Stimulated activated CD8-positive, alpha-beta memory T cell treated with anti-CD3 and anti-CD28 coated beads, Interleukin-7, amount 100 ng/mL, for 4 hours (primary cell): Measurements from ENCODE around the gene ACOD1.
"Not testable (repeated sequence)": the region's sequence is repeated elsewhere in the genome, so short reads cannot be mapped to it uniquely, and the experiment has no call there.

Experiments used
- DNase-seq, 2 donors: peaks; one replicate each; pipeline ENCODE4 v3.0.0-alpha.2; 2020; ENCODE audit warnings: low read depth in 2 of 2

The ACOD1 gene

DNA sequence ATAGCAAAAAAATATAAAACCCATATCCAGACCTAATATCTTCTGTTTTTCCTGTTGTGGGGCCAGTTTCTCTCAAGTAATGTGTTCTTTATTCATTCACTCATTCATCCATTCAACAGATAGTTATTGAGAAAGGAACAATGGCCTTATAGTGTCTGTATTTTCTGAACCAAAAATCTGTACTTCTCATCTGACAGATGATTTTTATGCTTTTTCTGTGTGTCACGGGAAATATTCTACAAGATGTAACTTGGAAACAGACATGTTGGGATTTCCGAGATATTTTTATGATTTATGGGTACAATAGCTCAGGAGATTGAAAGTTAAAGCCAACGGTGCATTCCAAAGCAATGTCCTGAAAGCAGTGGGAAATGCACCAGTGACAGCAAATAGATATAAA is 5.7 kb downstream of the ACOD1 start:
- DNase-seq = no peak

DNA sequence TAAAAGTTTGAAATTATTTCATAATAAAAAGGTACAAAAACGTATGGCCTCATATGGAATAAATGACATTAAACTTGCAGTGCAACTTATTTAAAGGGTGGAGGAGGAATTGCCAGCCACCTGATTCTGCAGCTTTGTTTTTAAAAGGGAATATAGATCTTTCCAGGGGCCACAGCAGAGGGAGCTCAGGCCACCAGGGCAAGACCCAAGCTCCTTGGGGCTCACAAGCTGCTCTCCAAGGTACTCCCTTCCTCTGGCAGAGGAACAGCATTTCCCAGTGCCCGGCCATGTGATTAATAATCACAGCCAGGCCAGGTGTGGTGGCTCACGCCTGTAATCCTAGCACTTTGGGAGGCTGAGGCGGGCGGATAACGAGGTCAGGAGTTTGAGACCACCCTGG is 6.2 kb downstream of the ACOD1 start:
- no peak for DNase-seq

DNA sequence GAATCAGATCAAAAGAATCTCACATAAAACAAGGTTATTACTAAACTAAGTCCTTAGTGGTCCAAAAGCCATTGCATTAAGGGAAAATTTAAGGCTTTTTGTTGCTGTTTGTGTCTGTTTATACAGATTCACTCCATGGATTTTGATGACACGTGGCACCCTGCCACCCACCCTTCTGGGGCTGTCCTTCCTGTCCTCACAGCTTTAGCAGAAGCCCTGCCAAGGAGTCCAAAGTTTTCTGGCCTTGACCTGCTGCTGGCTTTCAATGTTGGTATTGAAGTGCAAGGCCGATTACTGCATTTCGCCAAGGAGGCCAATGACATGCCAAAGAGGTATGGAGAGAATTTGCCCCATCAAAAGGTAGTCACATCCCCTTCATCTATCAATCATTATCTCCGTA is 6.9 kb downstream of the ACOD1 start:
- DNase-seq = no peak

DNA sequence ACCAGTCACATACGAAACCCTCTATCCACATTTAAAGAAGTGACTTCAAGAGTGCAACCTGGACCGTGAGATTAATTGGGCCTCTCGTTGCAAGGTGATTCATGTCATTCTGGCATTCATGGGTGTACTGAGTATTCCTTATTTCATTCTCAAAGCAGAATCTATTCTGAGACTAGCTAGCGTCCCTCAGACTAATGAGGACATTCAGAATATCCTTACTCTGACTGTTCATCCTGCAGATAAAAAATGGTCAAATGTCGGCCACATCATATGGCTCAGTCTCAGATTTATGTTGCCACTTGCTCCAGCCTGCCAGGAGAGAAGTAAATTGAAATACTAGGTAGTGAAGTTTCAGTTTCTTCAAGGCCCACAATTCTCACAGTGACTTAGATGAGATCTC is 7.3 kb downstream of the ACOD1 start:
- no peak for DNase-seq

DNA sequence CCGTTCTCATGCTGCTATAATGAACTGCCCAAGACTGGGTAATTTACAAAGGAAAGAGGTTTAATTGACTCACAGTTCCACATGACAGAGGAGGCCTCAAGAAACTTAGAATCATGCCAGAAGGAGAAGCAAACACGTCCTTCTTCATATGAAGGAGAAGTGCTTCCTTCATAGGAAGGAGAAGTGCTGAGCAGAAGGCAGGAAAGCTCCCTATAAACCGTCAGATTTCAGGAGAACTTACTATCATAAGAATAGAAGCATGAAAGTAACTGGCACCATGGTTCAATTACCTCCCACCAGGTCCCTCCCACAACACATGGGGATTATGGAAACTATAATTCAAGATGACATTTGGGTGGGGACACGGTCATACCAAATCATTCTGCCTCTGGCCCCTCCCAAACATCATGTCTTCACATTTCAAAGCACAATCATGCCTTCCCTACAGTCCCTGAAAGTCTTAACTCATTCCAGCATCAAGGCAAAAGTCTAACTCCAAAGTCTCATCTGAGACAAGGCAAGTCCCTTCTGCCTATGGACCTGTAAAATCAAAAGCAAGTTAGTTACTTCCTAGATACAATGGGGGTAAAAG is 10.6 kb downstream of the ACOD1 start:
- no peak for DNase-seq

DNA sequence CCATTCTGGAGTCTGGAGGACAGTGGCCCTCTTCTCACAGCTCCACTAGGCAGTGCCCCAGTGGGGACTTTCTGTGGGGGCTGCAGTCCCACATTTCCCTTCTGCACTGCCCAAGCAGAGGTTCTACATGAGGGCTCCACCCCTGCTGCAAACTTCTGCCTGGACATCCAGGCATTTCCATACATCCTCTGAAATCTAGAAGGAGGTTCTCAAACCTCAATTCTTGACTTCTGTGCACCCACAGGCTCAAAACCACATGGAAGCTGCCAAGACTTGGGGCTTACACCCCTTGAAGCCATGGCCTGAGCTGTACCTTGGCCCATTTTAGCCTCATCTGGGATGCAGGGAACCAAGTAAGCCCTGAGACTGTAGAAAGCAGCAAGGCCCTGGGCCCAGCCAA is 11.4 kb downstream of the ACOD1 start:
- not testable (repeated sequence) for DNase-seq

DNA sequence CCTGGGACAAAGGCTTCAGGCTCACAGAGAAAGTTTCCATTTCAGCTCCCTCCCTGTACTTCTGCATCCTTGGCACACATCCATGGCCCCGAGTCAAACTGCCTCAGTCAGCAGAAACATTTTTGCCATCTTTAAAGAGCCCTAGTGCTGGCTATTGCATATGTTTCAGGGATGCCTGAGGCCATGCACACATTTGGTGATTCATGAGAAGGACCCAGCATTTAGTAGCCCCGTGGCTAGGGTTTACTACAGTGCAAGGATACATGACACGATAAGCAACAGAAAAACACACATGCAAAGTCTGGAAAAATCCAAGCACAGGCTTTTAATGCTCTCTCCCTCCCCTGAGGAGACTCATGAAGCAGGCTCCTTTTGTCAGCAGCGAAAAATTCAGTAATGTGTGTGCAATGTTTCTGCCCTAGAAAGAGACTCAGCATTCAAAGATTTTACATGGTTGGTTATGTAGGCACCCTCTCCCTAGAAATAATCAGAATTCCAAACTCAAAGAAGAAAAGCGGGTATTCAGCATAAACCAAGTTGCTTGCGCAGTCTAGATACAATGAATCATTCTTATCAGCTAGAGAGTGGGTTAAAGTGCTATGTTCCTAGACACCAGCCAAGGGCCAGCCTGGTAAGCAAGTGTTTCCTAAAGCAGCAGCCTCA is 17.6 kb downstream of the ACOD1 start:
- DNase-seq = no peak

DNA sequence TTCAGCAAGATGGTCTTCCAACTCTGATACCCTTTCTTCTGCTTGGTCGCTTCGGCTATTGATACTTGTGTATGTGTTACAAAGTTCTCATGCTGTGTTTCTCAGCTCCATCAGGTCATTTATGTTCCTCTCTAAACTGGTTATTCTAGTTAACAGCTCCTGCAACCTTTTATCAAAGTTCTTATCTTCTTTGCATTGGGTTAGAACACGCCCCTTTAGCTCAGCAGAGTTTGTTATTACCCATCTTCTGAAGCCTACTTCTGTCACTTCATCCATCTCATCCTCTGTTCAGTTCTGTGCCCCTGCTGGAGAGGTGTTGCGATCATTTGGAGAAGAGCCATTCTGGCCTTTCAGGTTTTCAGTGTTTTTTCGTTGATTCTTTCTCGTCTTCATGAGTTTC is 18.7 kb downstream of the ACOD1 start:
- DNase-seq = no peak

DNA sequence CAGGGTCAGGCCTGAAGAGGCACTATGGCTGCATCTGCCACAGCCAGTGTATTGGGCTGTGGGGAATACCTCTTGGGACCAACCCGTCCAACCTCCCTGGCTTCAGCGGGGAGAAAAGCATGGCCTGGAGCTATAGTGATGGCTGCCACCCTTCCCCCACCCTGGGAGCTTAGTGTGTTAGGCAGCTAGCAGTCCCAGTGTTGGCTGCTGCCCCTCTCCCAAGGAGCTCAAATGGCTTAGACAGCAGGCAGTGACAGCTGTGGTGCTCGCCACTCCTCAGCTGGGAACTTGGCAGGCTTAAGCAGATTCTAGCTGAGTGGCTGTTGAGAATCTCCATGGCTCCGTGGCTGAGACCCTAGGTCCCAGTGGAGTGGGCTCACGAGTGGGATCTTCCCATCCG is 19.7 kb downstream of the ACOD1 start:
- no peak for DNase-seq

DNA sequence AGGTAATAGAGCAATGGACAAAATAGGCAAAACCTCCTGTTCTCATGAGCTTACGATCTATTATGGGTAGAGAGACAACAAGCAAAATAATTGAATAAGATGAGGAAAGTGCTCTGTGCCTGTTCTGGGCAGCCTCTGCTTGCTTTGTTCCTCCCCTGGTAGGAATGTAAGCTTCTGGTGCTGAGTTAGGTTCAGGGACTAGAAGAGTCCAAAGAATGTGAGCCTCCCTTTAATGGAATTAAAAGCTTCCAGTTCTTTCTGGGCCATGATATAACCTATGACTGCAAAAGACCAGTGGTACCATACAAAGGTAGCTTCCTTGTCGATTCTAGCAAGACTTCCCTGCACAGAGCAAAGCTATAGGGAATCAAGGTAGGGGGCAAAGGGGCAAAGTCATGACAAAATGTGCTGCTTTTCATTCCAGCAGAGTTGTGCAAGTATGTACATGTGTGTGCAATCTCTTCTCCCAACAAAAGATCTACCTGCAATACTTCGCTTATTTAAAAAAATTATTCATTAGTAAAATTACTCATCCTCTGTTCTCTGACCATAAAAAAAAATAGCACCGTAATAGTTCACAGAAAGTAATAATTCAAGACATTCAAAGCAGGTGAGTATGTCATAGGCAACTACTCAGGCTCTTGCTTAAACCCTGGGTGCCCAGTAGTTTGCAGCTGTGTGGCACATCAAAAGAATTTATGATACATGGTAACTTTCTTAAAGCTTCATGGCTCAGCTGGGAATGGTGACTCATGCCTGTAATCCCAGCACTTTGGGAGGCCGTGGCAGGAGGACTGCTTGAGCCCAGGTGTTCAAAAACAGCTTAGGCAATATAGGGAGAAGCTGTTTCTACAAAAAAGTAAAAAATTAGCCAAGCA is 21.4 kb downstream of the ACOD1 start:
- no peak for DNase-seq

DNA sequence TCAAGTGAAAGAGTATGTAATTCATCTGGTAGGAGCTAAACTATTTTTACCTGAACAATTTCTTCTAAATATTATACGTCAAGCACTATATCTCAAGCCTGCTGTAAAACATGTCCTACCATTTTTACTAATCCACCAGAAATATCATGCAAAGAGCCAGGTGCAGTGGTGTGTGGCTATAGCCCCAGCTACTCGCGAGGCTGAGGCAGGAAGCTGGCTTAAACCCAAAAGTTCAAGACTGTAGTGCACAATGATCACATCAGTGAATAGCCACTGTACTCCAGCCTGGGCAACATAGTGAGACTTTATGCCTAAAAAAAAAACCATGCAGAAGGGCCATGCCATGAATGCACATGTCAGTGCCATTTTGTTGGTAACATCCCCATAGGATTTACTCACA is 22.9 kb downstream of the ACOD1 start:
- no peak for DNase-seq

DNA sequence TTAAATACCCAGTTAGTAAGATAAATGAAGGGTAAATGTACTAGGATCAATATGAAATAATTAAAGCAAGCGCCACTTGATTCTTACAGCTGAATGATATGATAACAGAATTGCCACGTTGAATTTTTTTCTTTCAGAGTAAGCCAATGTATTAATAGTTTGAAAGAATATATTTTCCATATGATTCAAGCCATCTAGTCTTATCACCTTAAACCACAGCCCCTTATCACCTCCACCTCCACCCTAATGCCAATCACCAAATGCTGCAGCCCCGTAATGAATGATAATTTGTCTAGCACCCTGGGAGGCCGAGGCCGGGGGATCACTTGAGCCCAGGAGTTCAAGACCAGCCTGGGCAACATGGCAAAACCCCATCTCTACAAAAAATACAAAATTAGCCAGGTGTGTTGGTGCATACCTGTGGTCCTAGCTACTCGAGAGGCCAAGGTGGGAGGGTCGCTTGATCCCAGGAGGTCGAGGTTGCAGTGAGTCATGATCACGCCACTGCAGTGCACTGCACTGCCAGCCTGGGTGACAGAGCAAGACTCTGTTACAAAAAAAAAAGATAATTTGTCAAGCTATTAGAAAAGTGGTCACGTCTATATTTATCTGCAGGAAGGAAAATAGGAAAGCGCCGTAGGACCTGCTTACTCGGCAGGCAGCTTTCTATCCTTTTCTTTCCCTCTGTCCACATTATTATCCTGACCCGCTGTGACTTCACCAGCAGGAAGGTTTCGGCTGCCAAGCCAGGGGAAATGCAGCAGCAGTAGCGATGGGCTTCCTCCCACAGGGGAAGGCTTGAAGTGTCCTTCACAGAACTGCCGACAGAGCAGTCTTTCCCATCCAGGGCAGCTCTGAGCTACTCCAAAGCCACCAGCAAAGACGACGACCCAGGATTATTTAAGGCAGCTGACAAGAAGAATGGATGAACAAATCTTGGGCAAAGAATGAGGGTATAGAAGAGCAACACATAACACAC is 23.8 kb downstream of the ACOD1 start:
- DNase-seq = no peak

DNA sequence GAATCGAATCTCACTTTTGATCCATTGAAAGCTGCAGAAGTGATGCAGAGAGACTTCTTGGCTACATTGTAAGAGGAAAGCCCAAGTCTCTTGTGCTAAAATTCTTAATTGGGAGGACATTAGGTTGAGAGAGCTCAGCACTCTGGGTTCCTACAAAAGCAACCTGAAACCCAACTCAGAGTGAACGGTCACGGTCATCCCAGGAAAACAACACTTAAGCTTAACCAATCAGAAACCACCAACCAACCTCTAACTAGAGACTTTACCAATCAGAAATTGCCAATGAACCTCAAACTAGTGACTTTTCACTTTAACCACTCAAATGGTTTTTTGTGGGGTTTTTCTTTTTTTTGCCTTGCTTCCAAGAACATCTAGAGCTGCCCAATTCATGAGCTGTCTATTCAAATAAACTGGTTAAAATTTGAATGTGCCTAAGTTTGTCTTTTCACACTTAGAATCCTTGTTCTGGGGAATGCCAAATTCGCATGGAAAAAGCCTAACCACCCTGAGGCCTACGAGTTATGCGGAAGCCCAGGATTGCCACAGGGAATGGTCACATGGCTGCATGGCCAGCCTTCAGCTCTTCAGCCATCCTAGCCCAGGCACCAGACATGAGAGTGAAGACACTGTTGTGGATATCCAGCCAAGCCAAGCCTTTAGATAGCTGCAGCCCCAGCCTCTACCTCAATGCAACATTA is 25.8 kb downstream of the ACOD1 start:
- DNase-seq = no peak

DNA sequence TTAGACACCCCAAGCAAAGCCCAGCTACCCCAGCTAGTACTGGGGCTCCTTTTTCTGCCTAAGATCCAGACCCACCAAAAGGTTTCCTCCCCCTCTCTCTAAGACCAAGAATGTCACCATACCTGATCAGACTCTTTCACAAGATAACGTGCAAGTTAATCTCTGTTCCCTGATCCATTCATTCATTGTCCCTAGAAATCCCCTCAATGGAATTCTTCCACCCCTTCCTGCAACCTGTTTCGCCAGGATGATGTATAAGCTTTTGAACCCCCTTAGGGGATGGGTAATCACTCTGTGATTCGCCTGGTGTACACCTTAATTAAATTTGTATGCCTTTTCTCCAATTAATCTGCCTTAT is 26.3 kb downstream of the ACOD1 start:
- DNase-seq = no peak

DNA sequence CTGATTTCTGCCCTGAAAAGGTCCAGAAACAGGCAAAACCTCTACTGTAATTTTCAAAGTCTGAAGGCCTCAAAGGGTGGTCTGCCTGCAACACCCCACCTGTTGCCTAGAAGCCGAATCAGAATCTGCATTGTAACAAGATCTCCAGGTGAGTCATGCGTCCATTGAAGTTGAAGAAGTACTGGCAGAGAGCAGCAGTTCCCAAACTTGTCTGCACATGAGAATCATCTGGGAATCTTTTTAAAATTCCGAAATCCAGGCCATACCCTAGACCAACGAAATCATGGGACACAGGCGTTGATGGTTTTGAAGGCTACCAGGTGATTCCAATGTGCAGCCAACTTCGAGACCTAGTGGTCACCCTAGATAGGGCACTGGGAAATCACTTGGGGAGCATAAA is 27.6 kb downstream of the ACOD1 start:
- no peak for DNase-seq

DNA sequence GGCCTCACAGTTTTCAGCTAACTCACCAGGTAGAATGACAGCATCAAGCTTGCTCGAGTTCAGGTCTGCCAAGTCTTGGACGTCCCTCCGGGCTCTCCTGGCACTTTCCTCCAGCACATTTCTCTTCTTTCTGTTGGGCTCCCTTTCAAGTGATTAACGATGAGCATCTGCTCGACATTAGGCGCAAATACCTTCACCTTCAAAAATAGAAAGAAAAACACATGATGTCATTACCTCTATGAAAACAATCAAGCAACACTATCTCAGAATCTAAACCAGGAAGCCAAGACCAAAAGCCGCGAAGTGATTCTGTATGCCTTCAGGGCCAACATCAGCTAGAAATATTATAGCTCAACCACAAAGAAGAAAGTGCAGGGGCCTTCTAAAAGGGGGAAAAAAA is 28.2 kb downstream of the ACOD1 start:
- no peak for DNase-seq

DNA sequence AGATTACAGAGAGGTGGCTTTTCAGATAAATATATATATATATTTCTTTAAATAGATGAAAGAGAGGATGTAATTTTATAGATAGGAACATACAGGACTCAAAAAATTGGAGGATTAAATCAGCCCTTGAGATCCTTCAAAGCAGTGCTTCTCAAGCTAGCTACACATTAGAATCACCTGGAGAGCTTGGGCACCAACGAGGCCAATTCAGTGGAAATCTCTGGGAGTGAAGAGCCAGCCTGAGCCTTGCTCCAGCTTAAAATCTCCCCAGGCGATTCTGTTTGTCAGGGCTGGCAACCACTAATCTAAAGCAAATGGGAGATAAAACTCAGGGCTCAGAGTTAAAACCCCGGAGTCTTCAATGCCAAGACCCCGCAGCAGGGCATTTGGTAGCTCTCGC is 28.6 kb downstream of the ACOD1 start:
- no peak for DNase-seq

DNA sequence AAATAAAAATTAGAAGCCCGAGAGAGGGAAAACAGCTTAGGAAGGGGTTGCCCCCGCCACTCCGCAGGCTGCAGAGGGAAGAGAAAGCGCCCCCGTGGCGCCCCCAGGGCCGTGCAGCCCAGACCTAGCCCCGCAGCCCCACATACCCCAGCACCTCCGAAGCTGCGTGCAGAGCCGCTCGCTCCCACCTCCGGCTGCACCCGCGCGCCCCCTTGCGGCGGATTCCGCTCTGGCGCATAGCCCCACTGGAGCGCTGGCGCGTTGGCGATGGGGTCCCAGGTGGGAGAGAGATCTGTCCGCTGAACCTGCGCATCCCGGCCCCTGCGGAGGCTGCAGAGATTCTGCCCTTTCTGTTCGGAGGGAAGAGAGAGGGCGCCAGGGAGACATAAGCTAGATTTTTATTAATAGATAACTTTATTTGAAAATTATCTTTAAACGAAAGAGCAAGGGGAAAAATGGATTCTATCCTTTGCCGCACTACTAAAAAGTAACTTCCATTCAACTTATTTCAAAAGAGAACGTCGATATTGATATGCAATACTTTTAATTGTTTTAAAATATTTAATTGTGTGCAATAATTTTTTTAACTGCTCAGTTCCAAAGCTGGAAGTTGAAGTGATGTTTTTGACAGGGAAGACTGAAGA is 31.9 kb downstream of the ACOD1 start:
- peak; percentile 55 to 73 for DNase-seq

DNA sequence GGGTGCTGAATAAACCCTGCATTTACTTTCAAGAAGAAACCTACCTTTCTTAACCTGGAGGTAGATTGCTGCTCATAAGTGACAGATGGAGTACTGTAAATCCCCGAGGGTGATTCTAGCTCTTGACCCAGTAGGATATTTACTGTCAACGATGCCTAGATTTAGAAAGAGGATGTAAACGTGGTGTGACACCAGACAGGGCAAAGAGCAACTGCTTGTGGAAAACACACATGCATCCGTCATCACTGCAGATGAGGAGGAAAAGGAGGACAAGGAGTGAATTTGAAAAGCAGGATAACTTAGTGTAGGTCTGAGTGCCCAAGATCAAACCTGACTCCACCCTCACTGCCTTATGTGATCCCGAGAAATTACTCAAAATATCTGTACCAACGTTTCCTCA is 33.8 kb downstream of the ACOD1 start:
- DNase-seq = no peak

DNA sequence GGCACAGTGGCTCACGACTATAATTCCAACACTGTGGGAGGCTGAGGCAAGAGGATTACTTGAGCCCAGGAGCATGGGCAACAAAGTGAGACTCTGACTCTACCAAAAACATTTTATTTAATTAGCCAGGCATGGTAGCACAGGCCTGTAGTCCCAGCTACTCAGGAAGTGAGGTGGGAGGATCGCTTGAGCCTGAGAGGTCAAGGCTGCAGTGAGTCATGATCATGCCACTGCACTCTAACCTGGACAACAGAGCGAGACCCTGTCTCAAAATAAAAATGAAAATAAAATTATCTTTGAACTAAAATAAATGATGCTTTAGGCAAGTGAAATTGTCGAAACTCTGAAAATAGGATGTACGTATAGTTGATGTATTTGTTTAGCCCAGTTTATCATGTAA is 35.4 kb downstream of the ACOD1 start:
- DNase-seq = no peak

DNA sequence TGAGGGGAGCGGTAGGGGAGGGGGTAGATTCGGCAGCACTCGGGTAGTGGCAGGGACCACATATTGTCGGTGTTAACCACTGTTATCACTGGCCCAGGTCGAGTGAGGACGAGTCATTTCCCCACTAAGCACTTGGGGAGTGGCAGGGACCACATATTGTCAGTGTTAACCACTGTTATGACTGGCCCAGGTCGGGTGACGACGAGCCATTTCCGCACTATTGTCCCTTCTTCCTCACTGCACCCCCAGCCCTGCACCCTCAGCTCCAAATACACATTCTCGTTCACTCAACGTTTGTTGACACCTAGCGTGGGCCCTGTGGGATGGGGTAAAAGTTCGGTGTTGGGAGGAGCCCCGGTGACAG is 43.1 kb downstream of the ACOD1 start:
- peak; percentile 68 to 77 for DNase-seq
